ENCODE results near the gene CATSPERZ. TPM values are rescaled to one million over a fixed set of nuclear protein-coding genes. Genes with fewer than 3 reads are reported as not detected.

CATSPERZ gene
- total RNA-seq, 1 donor from 2014 or later = not detected

- Mint-ChIP-seq H3K27me3 (no peaks in the 10 kb centered on the region), H3K27ac (peak overlapping the region; percentile 25), H3K9me3 (no peaks in the 10 kb centered on the region), H3K4me3 (no peak overlapping the region), H3K4me1 (peaks cover 11% of the 10 kb centered on the region), H3K36me3 (ENCODE audit: low read depth) (peaks cover 11% of the 10 kb centered on the region)
- CTCF ChIA-PET = no interaction called here
- intact Hi-C loops (cut with micrococcal nuclease) = no loop called here
- ATAC-seq (ENCODE audit: low read depth) = peak; percentile 45
- POLR2A ChIA-PET = interaction anchor here (0.6 to 0.9 kb wide), 3 partner anchors 34 to 515 kb away, joined by 3 to 5 read pairs (median 3); partner anchors contain the start of gene ESRRA
- DNase-seq = no peak
- TF ChIP-seq CTCF (IDR thresholded peaks at IDR 0.05) = no peak
Observed at GRCh38 chr11:64260147-64260708, 39.9 kb upstream of the CATSPERZ start.

DNA sequence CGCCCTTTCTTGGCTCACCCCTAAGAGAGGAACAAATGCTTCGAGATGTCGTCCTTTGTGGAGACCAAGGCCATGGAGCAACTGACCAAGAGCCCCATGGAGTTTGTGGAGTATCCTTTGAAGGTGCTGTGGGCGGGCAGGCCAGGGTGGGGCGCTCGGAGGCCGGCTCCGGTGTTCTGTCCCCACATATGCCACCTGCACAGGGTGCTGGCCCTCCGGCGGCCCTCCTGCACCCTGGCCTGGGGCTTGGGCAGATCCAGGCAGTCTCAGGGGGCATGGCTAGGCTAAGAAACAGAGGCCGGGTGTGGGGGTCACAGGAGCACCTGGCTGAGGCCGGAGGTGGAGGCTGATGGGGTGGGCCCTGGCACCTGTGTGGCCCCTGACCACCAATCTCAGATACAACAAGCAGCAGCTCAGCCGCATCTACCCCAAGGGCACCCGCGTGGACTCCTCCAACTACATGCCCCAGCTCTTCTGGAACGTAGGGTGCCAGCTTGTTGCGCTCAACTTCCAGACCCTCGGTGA, 38.5 kb upstream of the CATSPERZ start:
- no peaks in the 10 kb centered on the region for H3K9me3 Mint-ChIP-seq
- ATAC-seq (ENCODE audit: low read depth) (no peak), DNase-seq (no peak)
- H3K4me1 Mint-ChIP-seq = peaks cover 13% of the 10 kb centered on the region
- intact Hi-C loops (cut with micrococcal nuclease) = no loop called here
- CTCF ChIA-PET = no interaction called here
- no peaks in the 10 kb centered on the region for H3K27me3 Mint-ChIP-seq
- TF ChIP-seq CTCF (IDR thresholded peaks at IDR 0.05) = no peak
- POLR2A ChIA-PET = interaction anchor here (0.8 kb wide), 1 partner anchor 10 kb away, joined by 3 read pairs; no protein-coding TSS in a partner anchor
- H3K36me3 Mint-ChIP-seq (ENCODE audit: low read depth) = peaks cover 9% of the 10 kb centered on the region
- H3K27ac Mint-ChIP-seq = no peak overlapping the region
- H3K4me3 Mint-ChIP-seq = no peak overlapping the region

GRCh38 chr11:64262271-64263002, 37.7 kb upstream of the CATSPERZ start:
- TF ChIP-seq CTCF (IDR thresholded peaks at IDR 0.05) = no peak
- Mint-ChIP-seq H3K4me3 (no peak overlapping the region), H3K36me3 (ENCODE audit: low read depth) (peaks cover 8% of the 10 kb centered on the region), H3K9me3 (no peaks in the 10 kb centered on the region), H3K27ac (no peak overlapping the region), H3K27me3 (no peaks in the 10 kb centered on the region), H3K4me1 (peaks cover 13% of the 10 kb centered on the region)
- DNase-seq (no peak), ATAC-seq (ENCODE audit: low read depth) (no peak)
- ChIA-PET POLR2A (interaction anchor here (0.8 kb wide), 1 partner anchor 9 kb away, joined by 3 read pairs; no protein-coding TSS in a partner anchor), CTCF (no interaction called here)
- intact Hi-C loops (cut with micrococcal nuclease) = no loop called here

- intact Hi-C loops (cut with micrococcal nuclease) = no loop called here
- Mint-ChIP-seq H3K27me3 (no peaks in the 10 kb centered on the region), H3K9me3 (no peaks in the 10 kb centered on the region), H3K4me1 (peaks cover 19% of the 10 kb centered on the region), H3K27ac (no peak overlapping the region), H3K4me3 (no peak overlapping the region), H3K36me3 (ENCODE audit: low read depth) (peaks cover 8% of the 10 kb centered on the region)
- no peak for ATAC-seq (ENCODE audit: low read depth)
- CTCF ChIA-PET = no interaction called here
- no peak for DNase-seq
- POLR2A ChIA-PET = interaction anchor here (0.5 kb wide), 1 partner anchor 83 kb away, joined by 6 read pairs; no protein-coding TSS in a partner anchor
- no peak for TF ChIP-seq CTCF (IDR thresholded peaks at IDR 0.05)
Observed at GRCh38 chr11:64263021-64263946, 36.9 kb upstream of the CATSPERZ start.

Measured in activated B cell treated with CpG ODN at 0.5 μM for 24 hours (primary cell).